ENCODE measurements around the gene LRRTM4.
"Not testable (repeated sequence)": the region's sequence is repeated elsewhere in the genome, so short reads cannot be mapped to it uniquely, and the experiment has no call there.

LRRTM4 gene

DNA sequence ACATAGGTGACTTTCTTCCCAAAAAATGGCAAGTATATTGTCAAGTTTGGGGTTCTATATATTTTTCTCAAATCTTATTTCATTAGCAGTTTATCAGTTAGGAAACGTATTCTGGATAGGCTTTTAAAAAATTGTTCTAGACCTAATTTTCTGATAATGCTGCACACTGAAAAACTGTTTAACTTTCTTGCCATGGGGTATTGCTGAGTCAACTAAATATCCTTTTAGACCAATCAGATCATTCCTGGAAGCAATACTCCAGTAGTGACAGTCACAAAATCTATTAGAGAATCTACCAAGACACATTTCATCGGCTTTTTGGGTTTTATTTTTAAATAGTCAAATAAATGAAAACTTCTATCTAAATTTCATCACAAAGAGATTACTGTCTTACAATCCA is 440.6 kb downstream of the LRRTM4 start:
- Histone ChIP-seq H3K4me3 (ENCODE audit: insufficient read depth, low read depth, low read length) (no peak overlapping the region), H3K27ac (ENCODE audit: insufficient read depth, low read depth, low read length, poor library complexity, severe bottlenecking) (no peak overlapping the region)
- 85% methylated on average over 2 of the region's 2 CpGs; no CpG with 5 or more reads in 1 of the 2 experiments for WGBS, 2 experiments

GRCh38 chr2:77064324-77064723 is 457.9 kb downstream of the LRRTM4 start:
- no peak overlapping the region for H3K27ac ChIP-seq (ENCODE audit: insufficient read depth, low read depth, low read length, poor library complexity, severe bottlenecking)
- WGBS, 2 experiments, result 100% methylated on average over 1 of the region's 1 CpG; no CpG with 5 or more reads in 1 of the 2 experiments

More for the DNA sequence above, 440.6 kb downstream of the LRRTM4 start:
- no peaks in the 10 kb centered on the region for H3K36me3 ChIP-seq (ENCODE audit: control insufficient read depth, insufficient read depth, low read length)
- no peaks in the 10 kb centered on the region for H3K27me3 ChIP-seq (ENCODE audit: control insufficient read depth, insufficient read depth, low read length, poor library complexity, severe bottlenecking)
- no peaks in the 10 kb centered on the region for H3K9me3 ChIP-seq (ENCODE audit: control insufficient read depth, low read length)
- no peaks in the 10 kb centered on the region for H3K4me1 ChIP-seq (ENCODE audit: control insufficient read depth, insufficient read depth, low read length)

DNA sequence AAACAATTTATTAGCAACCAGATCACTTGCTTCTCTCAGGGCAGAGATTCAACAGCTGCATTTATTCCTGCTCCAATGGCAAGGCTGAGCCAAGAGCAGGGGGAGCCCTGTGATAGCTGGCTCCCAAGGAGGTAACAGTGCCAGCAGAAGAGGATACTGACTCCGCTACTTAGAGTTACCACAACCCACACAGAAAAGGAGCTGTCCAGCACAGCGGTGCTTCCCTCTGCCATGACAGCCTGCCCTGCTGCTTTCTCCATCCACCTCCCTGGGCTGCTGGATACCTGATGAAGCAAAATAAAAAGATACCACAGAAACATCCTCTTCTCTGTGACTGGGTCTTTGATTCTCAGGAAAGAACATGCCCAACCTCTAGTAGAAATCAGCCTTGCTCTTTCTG is 467.2 kb downstream of the LRRTM4 start:
- no peak overlapping the region for H3K4me3 ChIP-seq (ENCODE audit: insufficient read depth, low read depth, low read length)
- no peak overlapping the region for H3K27ac ChIP-seq (ENCODE audit: insufficient read depth, low read depth, low read length, poor library complexity, severe bottlenecking)
- 72 to 73% methylated on average over 2 of the region's 2 CpGs for WGBS, 2 experiments
- peaks cover 21% of the 10 kb centered on the region for H3K4me1 ChIP-seq (ENCODE audit: control insufficient read depth, insufficient read depth, low read length)
- H3K36me3 ChIP-seq (ENCODE audit: control insufficient read depth, insufficient read depth, low read length), result no peaks in the 10 kb centered on the region
- no peaks in the 10 kb centered on the region for H3K9me3 ChIP-seq (ENCODE audit: control insufficient read depth, low read length)
- no peaks in the 10 kb centered on the region for H3K27me3 ChIP-seq (ENCODE audit: control insufficient read depth, insufficient read depth, low read length, poor library complexity, severe bottlenecking)

More at GRCh38 chr2:77064324-77064723, 457.9 kb downstream of the LRRTM4 start:
- peaks cover 2% of the 10 kb centered on the region for H3K9me3 ChIP-seq (ENCODE audit: control insufficient read depth, low read length)
- no peaks in the 10 kb centered on the region for H3K36me3 ChIP-seq (ENCODE audit: control insufficient read depth, insufficient read depth, low read length)
- no peak overlapping the region for H3K4me3 ChIP-seq (ENCODE audit: insufficient read depth, low read depth, low read length)
- peaks cover 5% of the 10 kb centered on the region for H3K4me1 ChIP-seq (ENCODE audit: control insufficient read depth, insufficient read depth, low read length)
- H3K27me3 ChIP-seq (ENCODE audit: control insufficient read depth, insufficient read depth, low read length, poor library complexity, severe bottlenecking), result no peaks in the 10 kb centered on the region

- Histone ChIP-seq H3K36me3 (ENCODE audit: control insufficient read depth, insufficient read depth, low read length) (no peaks in the 10 kb centered on the region), H3K4me1 (ENCODE audit: control insufficient read depth, insufficient read depth, low read length) (peaks cover 5% of the 10 kb centered on the region), H3K27me3 (ENCODE audit: control insufficient read depth, insufficient read depth, low read length, poor library complexity, severe bottlenecking) (no peaks in the 10 kb centered on the region), H3K27ac (ENCODE audit: insufficient read depth, low read depth, low read length, poor library complexity, severe bottlenecking) (no peak overlapping the region), H3K4me3 (ENCODE audit: insufficient read depth, low read depth, low read length) (no peak overlapping the region), H3K9me3 (ENCODE audit: control insufficient read depth, low read length) (no peaks in the 10 kb centered on the region)
- 86 to 88% methylated on average over 1 of the region's 1 CpG for WGBS, 2 experiments
Measured at GRCh38 chr2:77046339-77046738, 475.8 kb downstream of the LRRTM4 start.

DNA sequence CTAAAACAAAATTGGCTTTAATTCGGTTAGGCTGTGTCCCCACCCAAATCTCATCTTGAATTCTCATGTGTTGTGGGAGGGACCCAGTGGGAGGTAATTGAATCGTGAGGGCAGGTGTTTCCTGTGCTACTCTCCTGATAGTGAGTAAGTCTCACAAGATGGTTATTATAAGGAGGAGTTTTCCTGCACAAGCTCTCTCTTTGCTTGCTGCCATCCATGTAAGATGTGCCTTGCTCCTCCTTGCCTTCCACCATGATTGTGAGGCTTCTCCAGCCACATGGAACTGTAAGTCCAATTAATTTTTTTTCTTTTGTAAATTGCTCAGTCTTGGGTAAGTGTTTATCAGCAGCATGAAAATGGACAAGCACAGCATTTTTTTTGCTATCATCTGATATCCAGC is 476.7 kb downstream of the LRRTM4 start:
- not testable (repeated sequence) for H3K27ac ChIP-seq (ENCODE audit: insufficient read depth, low read depth, low read length, poor library complexity, severe bottlenecking); H3K27me3 ChIP-seq (ENCODE audit: control insufficient read depth, insufficient read depth, low read length, poor library complexity, severe bottlenecking)
- 94 to 98% methylated on average over 2 of the region's 2 CpGs for WGBS, 2 experiments

GRCh38 chr2:77034445-77034844 is 487.7 kb downstream of the LRRTM4 start:
- H3K27me3 ChIP-seq (ENCODE audit: control insufficient read depth, insufficient read depth, low read length, poor library complexity, severe bottlenecking), result no peaks in the 10 kb centered on the region
- no peak overlapping the region for H3K4me3 ChIP-seq (ENCODE audit: insufficient read depth, low read depth, low read length)
- H3K36me3 ChIP-seq (ENCODE audit: control insufficient read depth, insufficient read depth, low read length), result no peaks in the 10 kb centered on the region
- no peaks in the 10 kb centered on the region for H3K9me3 ChIP-seq (ENCODE audit: control insufficient read depth, low read length)
- 97 to 98% methylated on average over 3 to 4 of the region's 4 CpGs for WGBS, 2 experiments
- H3K27ac ChIP-seq (ENCODE audit: insufficient read depth, low read depth, low read length, poor library complexity, severe bottlenecking), result no peak overlapping the region
- H3K4me1 ChIP-seq (ENCODE audit: control insufficient read depth, insufficient read depth, low read length), result no peaks in the 10 kb centered on the region

More for the DNA sequence above, 476.7 kb downstream of the LRRTM4 start:
- not testable (repeated sequence) for H3K4me3 ChIP-seq (ENCODE audit: insufficient read depth, low read depth, low read length); H3K4me1 ChIP-seq (ENCODE audit: control insufficient read depth, insufficient read depth, low read length); H3K36me3 ChIP-seq (ENCODE audit: control insufficient read depth, insufficient read depth, low read length); H3K9me3 ChIP-seq (ENCODE audit: control insufficient read depth, low read length)

GRCh38 chr2:77029237-77029636 is 492.9 kb downstream of the LRRTM4 start:
- H3K36me3 ChIP-seq (ENCODE audit: control insufficient read depth, insufficient read depth, low read length); H3K4me1 ChIP-seq (ENCODE audit: control insufficient read depth, insufficient read depth, low read length); H3K27ac ChIP-seq (ENCODE audit: insufficient read depth, low read depth, low read length, poor library complexity, severe bottlenecking); H3K9me3 ChIP-seq (ENCODE audit: control insufficient read depth, low read length); H3K4me3 ChIP-seq (ENCODE audit: insufficient read depth, low read depth, low read length); H3K27me3 ChIP-seq (ENCODE audit: control insufficient read depth, insufficient read depth, low read length, poor library complexity, severe bottlenecking): not testable (repeated sequence)
- WGBS, 2 experiments, result 92 to 94% methylated on average over 5 of the region's 5 CpGs

- Histone ChIP-seq H3K4me1 (ENCODE audit: control insufficient read depth, insufficient read depth, low read length) (no peaks in the 10 kb centered on the region), H3K27ac (ENCODE audit: insufficient read depth, low read depth, low read length, poor library complexity, severe bottlenecking) (no peak overlapping the region), H3K36me3 (ENCODE audit: control insufficient read depth, insufficient read depth, low read length) (no peaks in the 10 kb centered on the region), H3K4me3 (ENCODE audit: insufficient read depth, low read depth, low read length) (no peak overlapping the region), H3K9me3 (ENCODE audit: control insufficient read depth, low read length) (no peaks in the 10 kb centered on the region), H3K27me3 (ENCODE audit: control insufficient read depth, insufficient read depth, low read length, poor library complexity, severe bottlenecking) (no peaks in the 10 kb centered on the region)
- WGBS, 2 experiments, result 95 to 97% methylated on average over 3 of the region's 3 CpGs
Measured at GRCh38 chr2:77028032-77028600, 494.1 kb downstream of the LRRTM4 start.

DNA sequence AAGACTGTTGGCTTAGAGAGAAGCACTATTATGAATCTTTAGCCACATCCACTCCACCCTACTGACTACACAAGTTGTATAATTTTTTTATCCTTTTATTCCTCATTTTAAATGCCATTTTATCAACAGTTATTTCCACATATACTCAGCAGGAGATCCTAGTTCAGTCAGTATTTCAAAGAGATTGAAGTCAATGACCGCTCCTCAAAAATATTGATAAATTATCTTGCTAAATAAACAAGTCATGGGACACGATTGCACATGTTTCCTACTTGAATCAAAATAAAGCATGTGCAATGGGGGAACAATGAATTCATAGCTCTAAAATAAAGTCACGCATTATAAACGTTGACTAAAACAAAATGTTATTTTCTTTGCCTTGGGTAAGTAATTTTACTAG is 496.5 kb downstream of the LRRTM4 start:
- no peak overlapping the region for H3K4me3 ChIP-seq (ENCODE audit: insufficient read depth, low read depth, low read length)
- no peak overlapping the region for H3K27ac ChIP-seq (ENCODE audit: insufficient read depth, low read depth, low read length, poor library complexity, severe bottlenecking)
- H3K36me3 ChIP-seq (ENCODE audit: control insufficient read depth, insufficient read depth, low read length), result no peaks in the 10 kb centered on the region
- H3K4me1 ChIP-seq (ENCODE audit: control insufficient read depth, insufficient read depth, low read length), result no peaks in the 10 kb centered on the region
- no peaks in the 10 kb centered on the region for H3K9me3 ChIP-seq (ENCODE audit: control insufficient read depth, low read length)
- 98% methylated on average over 4 of the region's 4 CpGs for WGBS, 2 experiments
- H3K27me3 ChIP-seq (ENCODE audit: control insufficient read depth, insufficient read depth, low read length, poor library complexity, severe bottlenecking), result no peaks in the 10 kb centered on the region

- WGBS, 2 experiments, result 96 to 97% methylated on average over 3 of the region's 3 CpGs
- Histone ChIP-seq H3K4me3 (ENCODE audit: insufficient read depth, low read depth, low read length) (no peak overlapping the region), H3K4me1 (ENCODE audit: control insufficient read depth, insufficient read depth, low read length) (peaks cover 10% of the 10 kb centered on the region), H3K27ac (ENCODE audit: insufficient read depth, low read depth, low read length, poor library complexity, severe bottlenecking) (no peak overlapping the region), H3K36me3 (ENCODE audit: control insufficient read depth, insufficient read depth, low read length) (no peaks in the 10 kb centered on the region), H3K9me3 (ENCODE audit: control insufficient read depth, low read length) (no peaks in the 10 kb centered on the region), H3K27me3 (ENCODE audit: control insufficient read depth, insufficient read depth, low read length, poor library complexity, severe bottlenecking) (no peaks in the 10 kb centered on the region)
Measured at GRCh38 chr2:77021161-77021560, 501.0 kb downstream of the LRRTM4 start.

- Histone ChIP-seq H3K9me3 (ENCODE audit: control insufficient read depth, low read length) (no peaks in the 10 kb centered on the region), H3K4me1 (ENCODE audit: control insufficient read depth, insufficient read depth, low read length) (peaks cover 10% of the 10 kb centered on the region), H3K27me3 (ENCODE audit: control insufficient read depth, insufficient read depth, low read length, poor library complexity, severe bottlenecking) (no peaks in the 10 kb centered on the region), H3K4me3 (ENCODE audit: insufficient read depth, low read depth, low read length) (no peak overlapping the region), H3K36me3 (ENCODE audit: control insufficient read depth, insufficient read depth, low read length) (no peaks in the 10 kb centered on the region), H3K27ac (ENCODE audit: insufficient read depth, low read depth, low read length, poor library complexity, severe bottlenecking) (no peak overlapping the region)
- 71 to 88% methylated on average over 1 of the region's 1 CpG for WGBS, 2 experiments
Measured at GRCh38 chr2:77018219-77018618, 504.0 kb downstream of the LRRTM4 start.

Data from ectodermal cell (in vitro differentiated cells).